Globus pallidus (tissue), 1 donor: ENCODE results near the gene S1PR4.

Experiments
- DNase-seq: peaks from one replicate; pipeline ENCODE4 v3.0.0-alpha.2; 2015; ENCODE audit warnings: low spot score

Gene S1PR4, protein sequence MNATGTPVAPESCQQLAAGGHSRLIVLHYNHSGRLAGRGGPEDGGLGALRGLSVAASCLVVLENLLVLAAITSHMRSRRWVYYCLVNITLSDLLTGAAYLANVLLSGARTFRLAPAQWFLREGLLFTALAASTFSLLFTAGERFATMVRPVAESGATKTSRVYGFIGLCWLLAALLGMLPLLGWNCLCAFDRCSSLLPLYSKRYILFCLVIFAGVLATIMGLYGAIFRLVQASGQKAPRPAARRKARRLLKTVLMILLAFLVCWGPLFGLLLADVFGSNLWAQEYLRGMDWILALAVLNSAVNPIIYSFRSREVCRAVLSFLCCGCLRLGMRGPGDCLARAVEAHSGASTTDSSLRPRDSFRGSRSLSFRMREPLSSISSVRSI

GRCh38 chr19:3178377-3178972 lies at the start of gene S1PR4:
Gene S1PR4, plus strand, starts transcription at chr19:3178769. Its CDS starts 24 bp downstream, at chr19:3178793.
- no peak for DNase-seq

DNA sequence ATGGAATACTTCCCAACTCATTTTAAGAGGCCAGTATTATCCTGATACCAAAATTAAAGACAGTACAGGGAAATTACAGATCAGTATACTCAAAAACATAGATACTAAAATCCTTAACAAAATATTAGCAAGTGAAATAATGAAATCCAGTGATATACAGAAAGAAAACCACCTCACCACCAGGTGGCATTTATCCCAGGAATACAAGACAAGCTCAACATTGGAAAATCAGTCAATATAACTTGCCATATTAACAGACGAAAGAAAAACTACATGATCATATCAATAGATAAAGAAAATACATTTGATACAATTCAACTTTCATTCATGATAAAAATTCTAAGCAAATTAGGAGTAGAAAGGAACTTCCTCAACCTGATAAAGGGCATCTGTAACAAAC lies 49.5 kb upstream of the S1PR4 start:
- DNase-seq = no peak

DNA sequence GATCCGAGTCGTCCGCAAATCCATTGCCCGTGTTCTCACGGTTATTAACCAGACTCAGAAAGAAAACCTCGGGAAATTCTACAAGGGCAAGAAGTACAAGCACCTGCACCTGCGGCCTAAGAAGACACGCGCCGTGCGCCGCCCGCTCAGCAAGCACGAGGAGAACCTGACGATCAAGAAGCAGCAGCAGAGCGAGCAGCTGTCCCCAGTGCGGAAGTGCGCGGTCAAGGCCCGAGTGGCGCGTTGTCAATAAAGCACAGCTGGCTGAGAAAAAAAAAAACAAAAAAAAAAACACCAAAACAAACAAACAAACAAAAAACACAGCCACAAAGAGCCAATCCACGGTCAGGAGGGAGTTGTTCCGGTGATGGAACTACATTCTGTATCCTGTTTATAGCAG lies 47.4 kb upstream of the S1PR4 start:
- no peak for DNase-seq

DNA sequence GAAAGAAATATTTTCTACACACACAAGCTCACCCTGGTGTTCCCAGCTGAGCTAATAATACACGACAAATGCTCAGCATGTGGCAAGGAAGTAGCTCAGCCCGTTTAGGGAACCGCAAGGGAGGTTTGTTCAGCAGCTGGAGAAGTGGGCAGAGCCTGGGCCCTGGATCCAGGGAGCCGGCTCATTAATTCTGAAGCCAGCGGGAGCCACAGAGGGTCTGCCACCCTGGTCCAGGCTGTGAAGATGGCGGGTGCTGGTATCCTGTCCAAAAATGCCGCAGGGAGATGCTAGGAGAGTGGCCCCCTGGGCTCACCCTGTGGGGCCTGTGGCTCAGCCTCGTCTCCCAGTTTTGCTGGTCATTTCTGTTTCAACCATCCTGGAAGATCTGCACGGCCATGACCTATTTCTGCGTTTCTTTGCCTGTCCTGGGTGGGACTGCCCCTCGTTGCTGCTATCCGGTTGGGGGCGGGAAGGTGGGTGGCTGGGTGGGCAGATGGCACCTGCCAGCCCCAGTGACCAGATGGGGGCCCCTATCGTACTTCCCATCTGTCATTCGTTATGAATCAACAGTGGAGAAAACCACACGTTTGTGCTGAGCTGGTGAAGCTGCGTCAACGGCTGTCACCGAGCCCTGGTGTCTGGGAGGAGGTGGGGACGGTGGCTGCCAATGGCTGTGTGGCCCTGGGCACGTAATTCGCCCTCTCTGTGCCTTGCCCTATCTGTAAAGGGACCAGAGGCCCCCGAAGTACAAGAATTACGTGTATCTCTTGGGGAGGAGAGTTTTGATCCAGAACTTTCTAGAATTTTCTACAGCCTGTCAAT lies 45.4 kb upstream of the S1PR4 start:
- DNase-seq = no peak

- DNase-seq = no peak
Measured at GRCh38 chr19:3133793-3134116, 44.8 kb upstream of the S1PR4 start.

GRCh38 chr19:3135961-3136683 lies 42.4 kb upstream of the S1PR4 start, which contains the start of gene GNA15:
Gene GNA15, plus strand, starts transcription at chr19:3136033. Its CDS starts 418 bp downstream, at chr19:3136451.
- DNase-seq = no peak

- DNase-seq = no peak
Measured at GRCh38 chr19:3136684-3137055, 41.9 kb upstream of the S1PR4 start.

- DNase-seq = no peak
Measured at GRCh38 chr19:3137119-3137518, 41.5 kb upstream of the S1PR4 start.

- DNase-seq = no peak
Measured at GRCh38 chr19:3138268-3138667, 40.3 kb upstream of the S1PR4 start.

DNA sequence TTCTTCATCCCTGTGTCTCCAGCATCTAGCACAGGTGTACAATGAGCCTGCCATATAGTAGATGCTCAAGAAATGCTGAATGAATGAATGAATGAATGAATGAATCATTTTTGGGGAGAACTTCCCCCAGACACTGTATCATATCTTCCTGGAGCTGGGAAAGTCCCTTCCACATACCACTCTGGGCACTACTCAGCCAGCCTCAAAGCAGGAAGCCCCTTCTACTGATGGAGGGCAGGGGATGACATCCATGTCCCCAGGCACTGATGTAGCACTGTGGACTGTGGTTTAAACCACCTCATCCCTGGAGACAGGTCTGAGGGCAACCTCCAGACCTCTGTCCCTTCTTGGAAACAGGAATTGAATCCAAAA lies 37.9 kb upstream of the S1PR4 start:
- no peak for DNase-seq

GRCh38 chr19:3142292-3142670 lies 36.3 kb upstream of the S1PR4 start:
- DNase-seq = no peak

DNA sequence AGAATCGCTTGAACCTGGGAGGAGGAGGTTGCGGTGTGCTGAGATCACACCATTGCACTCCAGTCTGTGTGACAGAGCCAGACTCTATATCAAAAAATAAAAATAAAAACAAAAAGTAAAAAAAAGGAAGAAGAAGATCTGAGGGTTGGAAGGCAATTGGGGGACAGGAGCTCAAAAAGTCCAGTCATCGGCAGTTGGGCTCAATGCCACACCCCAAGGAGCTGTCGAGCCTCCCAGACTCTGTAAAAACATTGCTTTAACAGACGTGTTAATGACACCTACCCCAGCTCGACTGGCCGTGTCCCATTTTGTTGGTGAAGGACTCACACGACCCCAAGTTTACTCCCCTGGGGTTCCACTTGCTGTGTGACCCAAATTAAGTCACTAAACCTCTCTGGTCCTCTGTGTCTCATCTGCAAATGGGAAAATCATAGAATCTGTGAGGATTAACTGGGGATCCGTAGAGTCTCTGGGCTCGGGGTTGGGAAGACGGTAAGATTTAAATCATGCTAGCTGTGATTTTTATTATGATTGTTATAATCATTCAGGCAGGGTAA lies 35.7 kb upstream of the S1PR4 start:
- DNase-seq = no peak

DNA sequence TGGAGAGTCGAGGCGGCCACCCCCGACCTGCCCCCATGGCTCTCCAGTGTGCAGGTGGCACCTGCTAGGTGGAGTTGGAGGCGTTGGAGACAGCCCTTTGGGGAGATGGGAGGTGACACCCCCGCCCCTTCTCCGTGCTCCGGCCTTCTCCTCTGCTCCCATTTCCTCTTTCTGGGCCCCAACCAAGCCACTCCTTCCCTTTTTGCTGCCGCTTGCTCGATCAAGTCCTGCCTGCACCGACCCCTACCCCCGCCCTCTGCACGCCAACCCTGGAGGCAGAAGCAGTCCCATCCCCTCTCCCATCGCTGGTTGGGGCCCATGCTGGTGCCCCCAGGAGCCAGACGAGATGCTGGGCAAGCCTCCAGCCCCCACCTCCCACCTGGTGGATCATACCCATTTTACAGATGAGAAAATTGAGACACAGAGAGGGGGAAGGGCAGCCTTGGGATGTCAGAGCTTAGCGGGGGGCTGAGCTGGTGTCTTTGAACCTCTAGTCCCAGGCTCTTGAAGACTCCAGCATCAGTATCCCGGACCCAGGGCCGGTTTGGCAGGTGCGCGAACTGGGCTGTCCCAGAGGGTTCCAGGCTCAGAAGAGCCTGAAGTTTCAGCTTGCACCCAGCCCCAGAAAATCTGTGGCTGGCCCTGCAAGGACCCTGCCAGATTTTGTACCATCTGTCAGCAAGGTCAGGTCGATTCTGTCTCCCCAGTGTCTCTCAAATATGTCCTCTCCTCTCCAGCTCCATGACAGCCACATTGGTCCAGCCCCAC lies 32.5 kb upstream of the S1PR4 start:
- no peak for DNase-seq

- DNase-seq = no peak
Measured at GRCh38 chr19:3146677-3147100, 31.9 kb upstream of the S1PR4 start.

GRCh38 chr19:3148503-3148902 lies 30.1 kb upstream of the S1PR4 start:
- DNase-seq = no peak

GRCh38 chr19:3149089-3149488 lies 29.5 kb upstream of the S1PR4 start:
- no peak for DNase-seq

- no peak for DNase-seq
Measured at GRCh38 chr19:3149526-3150505, 28.8 kb upstream of the S1PR4 start.

DNA sequence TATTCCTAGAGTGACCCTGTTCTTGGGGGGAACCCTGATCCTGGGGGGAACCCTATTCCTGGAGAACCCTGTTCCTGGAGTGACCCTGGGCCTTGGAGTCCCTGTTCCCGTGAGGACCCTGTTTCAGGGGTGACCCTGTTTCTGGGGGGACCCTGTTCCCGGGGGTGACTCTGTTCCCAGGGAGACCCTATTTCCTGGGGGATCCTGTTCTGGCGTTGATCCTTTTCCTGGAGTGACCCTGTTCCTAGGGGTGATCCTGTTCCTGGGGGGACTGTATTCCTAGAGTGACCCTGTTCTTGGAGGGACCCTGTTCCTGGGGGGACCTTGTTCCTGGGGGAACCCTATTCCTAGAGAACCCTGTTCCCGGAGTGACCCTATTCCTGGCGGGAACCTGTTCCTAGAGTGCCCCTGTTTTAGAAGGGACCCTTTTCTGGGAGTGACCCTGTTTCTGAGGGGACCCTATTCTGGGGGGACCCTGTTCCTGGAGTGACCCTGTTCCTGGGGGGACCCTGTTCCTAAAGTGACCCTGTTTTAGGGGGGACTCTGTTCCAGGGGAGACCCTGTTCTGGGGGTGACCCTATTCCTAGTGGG lies 27.7 kb upstream of the S1PR4 start:
- no peak for DNase-seq

- no peak for DNase-seq
Measured at GRCh38 chr19:3151563-3152418, 26.8 kb upstream of the S1PR4 start.
